Measurements from ENCODE around the gene CAPN15. TPM values are rescaled to one million over a fixed set of nuclear protein-coding genes. Genes with fewer than 3 reads are reported as not detected.
"Not testable (repeated sequence)": the region's sequence is repeated elsewhere in the genome, so short reads cannot be mapped to it uniquely, and the experiment has no call there.

The CAPN15 gene
- total RNA-seq (10 to 100 TPM; 14.4 to 64.1 TPM), polyA plus RNA-seq (10 to 100 TPM; 37.2 to 40.6 TPM)
- long read RNA-seq, donor 1, full-length matches to known transcripts: 2 of 2 reads
- long read RNA-seq, donor 1, partial matches to known transcripts: 0 of 2 reads
- long read RNA-seq, donor 1, other reads (novel, unspliced or antisense): 0 of 2 reads
- long read RNA-seq, donor 2: 0 reads
- long read RNA-seq, donor 3, partial matches to known transcripts: 0 of 2 reads
- long read RNA-seq, donor 3, other reads (novel, unspliced or antisense): 0 of 2 reads
- long read RNA-seq, donor 4, partial matches to known transcripts: 0 of 1 reads
- long read RNA-seq, donor 4, other reads (novel, unspliced or antisense): 0 of 1 reads
- long read RNA-seq, donor 5, full-length matches to known transcripts: 1 of 1 reads
- long read RNA-seq, donor 5, partial matches to known transcripts: 0 of 1 reads
- long read RNA-seq, donor 5, other reads (novel, unspliced or antisense): 0 of 1 reads

- 0 to 1% methylated on average over 46 to 129 of the region's 129 CpGs for WGBS, 2 donors
- peak within 1 kb of the TSS; percentile 68 to 82 for H3K9ac ChIP-seq (ENCODE audit: insufficient read depth in 1 of 2, low read length in 2 of 2)
- H3K4me1 ChIP-seq (ENCODE audit: control insufficient read depth in 5 of 5, insufficient read depth in 5 of 5, low read length in 5 of 5): peaks cover 0 to 30% (median 22%) of the 10 kb centered on the region in 5 donors
Measured at GRCh38 chr16:527015-527903, at the start of gene CAPN15. TSS of gene CAPN15 (plus strand) at chr16:527712. CDS start at chr16:546839, 19,127 bp downstream.

GRCh38 chr16:478287-478686 is 49.2 kb upstream of the CAPN15 start:
- not testable (repeated sequence) for H3K27ac ChIP-seq (ENCODE audit: low read depth in 1 of 2, low read length in 1 of 2); H3K9ac ChIP-seq (ENCODE audit: insufficient read depth in 1 of 2, low read length in 2 of 2); H3K4me3 ChIP-seq; ATAC-seq (ENCODE audit: insufficient read depth, low FRiP score); H3K9me3 ChIP-seq (ENCODE audit: control insufficient read depth in 4 of 4, insufficient read depth in 3 of 4, low read length in 3 of 4); H3K4me1 ChIP-seq (ENCODE audit: control insufficient read depth in 5 of 5, insufficient read depth in 5 of 5, low read length in 5 of 5); H3K27me3 ChIP-seq (ENCODE audit: control insufficient read depth in 3 of 3, insufficient read depth in 3 of 3, low read length in 2 of 3); DNase-seq
- 87 to 88% methylated on average over 10 of the region's 10 CpGs for WGBS, 2 donors
- peaks cover 0 to 13% (median 4%) of the 10 kb centered on the region in 4 donors for H3K36me3 ChIP-seq (ENCODE audit: control insufficient read depth in 4 of 4, insufficient read depth in 4 of 4, low read length in 4 of 4)

More at GRCh38 chr16:527015-527903, at the start of gene CAPN15:
- peak; percentile 90 to 95 (median 93) for DNase-seq
- Histone ChIP-seq H3K27me3 (ENCODE audit: control insufficient read depth in 3 of 3, insufficient read depth in 3 of 3, low read length in 2 of 3) (no peaks in the 10 kb centered on the region), H3K4me3 (peak within 1 kb of the TSS; percentile 55), H3K36me3 (ENCODE audit: control insufficient read depth in 4 of 4, insufficient read depth in 4 of 4, low read length in 4 of 4) (peaks cover 0 to 2% (median 0%) of the 10 kb centered on the region in 4 donors), H3K27ac (ENCODE audit: low read depth in 1 of 2, low read length in 1 of 2) (peak within 1 kb of the TSS; percentile 97 to 98), H3K9me3 (ENCODE audit: control insufficient read depth in 4 of 4, insufficient read depth in 3 of 4, low read length in 3 of 4) (no peaks in the 10 kb centered on the region)
- ATAC-seq (ENCODE audit: insufficient read depth, low FRiP score): peak; percentile 87
- TF ChIP-seq CTCF (IDR thresholded peaks at IDR 0.05; ENCODE audit: control extremely low read depth, extremely low read depth): no peak

GRCh38 chr16:482468-483185 is 44.9 kb upstream of the CAPN15 start:
- peaks cover 0 to 12% (median under 1%) of the 10 kb centered on the region in 4 donors for H3K36me3 ChIP-seq (ENCODE audit: control insufficient read depth in 4 of 4, insufficient read depth in 4 of 4, low read length in 4 of 4)
- ATAC-seq (ENCODE audit: insufficient read depth, low FRiP score) (no peak), DNase-seq (no peak)
- H3K27me3 ChIP-seq (ENCODE audit: control insufficient read depth in 3 of 3, insufficient read depth in 3 of 3, low read length in 2 of 3): no peaks in the 10 kb centered on the region
- no peak overlapping the region for H3K4me3 ChIP-seq
- TF ChIP-seq CTCF (IDR thresholded peaks at IDR 0.05; ENCODE audit: control extremely low read depth, extremely low read depth): no peak
- WGBS, 2 donors: 88 to 92% methylated on average over 31 of the region's 31 CpGs
- no peak overlapping the region for H3K9ac ChIP-seq (ENCODE audit: insufficient read depth in 1 of 2, low read length in 2 of 2)
- H3K9me3 ChIP-seq (ENCODE audit: control insufficient read depth in 4 of 4, insufficient read depth in 3 of 4, low read length in 3 of 4): no peaks in the 10 kb centered on the region
- H3K4me1 ChIP-seq (ENCODE audit: control insufficient read depth in 5 of 5, insufficient read depth in 5 of 5, low read length in 5 of 5): peaks cover 0 to 1% (median 0%) of the 10 kb centered on the region in 5 donors
- no peak overlapping the region for H3K27ac ChIP-seq (ENCODE audit: low read depth in 1 of 2, low read length in 1 of 2)

All from lung (tissue), 16 donors.